ENCODE data around the gene LENG9. TPM values are rescaled to one million over a fixed set of nuclear protein-coding genes. Genes with fewer than 3 reads are reported as not detected.
A peak's percentile ranks its signal among the peaks of the same experiment; 100 is the strongest.

Gene LENG9
- total and polyA plus RNA-seq, 2 of the 13 experiments (the other 11 are each of a cell fraction or from before 2014, with no cell fraction given): 0.75 to 2.9 TPM

DNA sequence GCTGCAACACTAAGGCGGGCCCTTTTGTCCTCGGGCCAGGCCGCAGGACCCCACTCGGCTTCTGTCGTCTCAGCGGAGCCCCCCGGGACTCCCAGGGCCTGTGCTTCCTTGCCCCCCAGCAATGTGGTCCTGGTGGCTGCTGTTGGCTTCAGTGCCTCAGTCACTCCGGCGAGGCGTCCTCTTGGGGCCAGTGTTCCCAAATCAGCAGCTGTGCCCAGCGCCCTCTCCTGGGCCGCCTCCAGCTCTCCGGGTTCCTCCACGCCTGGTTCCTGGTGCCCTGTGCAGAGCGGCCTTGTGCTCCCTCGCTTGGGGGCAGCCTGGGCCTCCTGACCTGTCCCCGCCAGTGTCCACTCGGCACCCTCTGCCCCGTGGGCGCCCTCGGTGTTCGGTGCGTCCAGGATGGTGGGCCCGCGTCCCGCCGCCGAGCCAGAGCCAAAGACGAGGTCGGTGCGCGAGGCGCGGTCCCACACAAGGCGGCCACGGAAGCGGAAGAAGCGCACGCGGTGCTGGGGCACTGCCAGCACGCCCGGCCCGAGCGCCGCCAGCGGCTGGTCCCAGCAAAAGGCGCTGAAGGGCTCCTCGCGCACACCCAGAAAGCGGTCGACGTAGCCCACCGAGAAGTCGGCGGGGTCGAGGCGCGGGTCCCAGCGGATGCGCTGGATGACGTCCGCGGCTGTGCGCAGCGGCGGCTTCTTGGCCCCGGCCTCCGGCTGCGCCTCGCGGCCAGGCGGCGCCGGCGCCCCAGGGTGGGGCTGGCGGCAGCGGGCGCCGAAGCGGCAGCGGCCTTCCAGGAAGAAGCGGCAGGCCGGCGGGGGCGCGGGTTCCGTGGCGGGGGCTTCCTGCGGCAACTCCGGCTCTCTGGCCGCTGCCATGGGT is 685 bp downstream of the LENG9 start (continued):
- TF ChIP-seq RBM22 (optimal IDR thresholded peaks at IDR 0.05; ENCODE audit: low read length) (peak; percentile 72), ZNF180 (CRISPR knock-in tag; IDR thresholded peaks at IDR 0.05; ENCODE audit: borderline replicate concordance, low read depth) (no peak), SRY (CRISPR knock-in tag; IDR thresholded peaks at IDR 0.05) (peak; percentile 40), HOXA3 (CRISPR knock-in tag; IDR thresholded peaks at IDR 0.05) (peak; percentile 21; the same call in 1 of the 2 replicates), ZNF780A (CRISPR knock-in tag; IDR thresholded peaks at IDR 0.05) (no peak), PCBP2 (optimal IDR thresholded peaks at IDR 0.05; ENCODE audit: low read depth, low read length, poor library complexity, severe bottlenecking) (no peak), RXRB (CRISPR knock-in tag; IDR thresholded peaks at IDR 0.05; ENCODE audit: borderline replicate concordance) (no peak), TBX3 (IDR thresholded peaks at IDR 0.05; ENCODE audit: borderline replicate concordance) (no peak), MTA1 (CRISPR knock-in tag; IDR thresholded peaks at IDR 0.05; ENCODE audit: borderline replicate concordance) (no peak), NR2F2 (IDR thresholded peaks at IDR 0.05; ENCODE audit: borderline replicate concordance, low read depth) (no peak), PLRG1 (conservative IDR thresholded peaks at IDR 0.05) (no peak), CREB1 (IDR thresholded peaks at IDR 0.05) (no peak), CREB1 (CRISPR knock-in tag; IDR thresholded peaks at IDR 0.05) (no peak), ZNF547 (CRISPR knock-in tag; IDR thresholded peaks at IDR 0.05) (peak; percentile 89; the same call in 1 of the 2 replicates), ZNF142 (CRISPR knock-in tag; IDR thresholded peaks at IDR 0.05) (no peak; the same call in 1 of the 2 replicates), HDAC2 (CRISPR knock-in tag; IDR thresholded peaks at IDR 0.05) (no peak; the same call in 1 of the 2 replicates), POGZ (CRISPR knock-in tag; IDR thresholded peaks at IDR 0.05) (0 out of 2 replicates have a peak, but pooled peaks have one; percentile 9), POLR2G (IDR thresholded peaks at IDR 0.05; ENCODE audit: low read depth, low read length) (no peak; the same call in none of the 2 replicates), ZNF878 (CRISPR knock-in tag; IDR thresholded peaks at IDR 0.05) (no peak), ZFP37 (CRISPR knock-in tag; IDR thresholded peaks at IDR 0.05; ENCODE audit: borderline replicate concordance) (no peak), ZNF816 (CRISPR knock-in tag; IDR thresholded peaks at IDR 0.05; ENCODE audit: borderline replicate concordance) (no peak)
- TF ChIP-seq, protein P1, sequence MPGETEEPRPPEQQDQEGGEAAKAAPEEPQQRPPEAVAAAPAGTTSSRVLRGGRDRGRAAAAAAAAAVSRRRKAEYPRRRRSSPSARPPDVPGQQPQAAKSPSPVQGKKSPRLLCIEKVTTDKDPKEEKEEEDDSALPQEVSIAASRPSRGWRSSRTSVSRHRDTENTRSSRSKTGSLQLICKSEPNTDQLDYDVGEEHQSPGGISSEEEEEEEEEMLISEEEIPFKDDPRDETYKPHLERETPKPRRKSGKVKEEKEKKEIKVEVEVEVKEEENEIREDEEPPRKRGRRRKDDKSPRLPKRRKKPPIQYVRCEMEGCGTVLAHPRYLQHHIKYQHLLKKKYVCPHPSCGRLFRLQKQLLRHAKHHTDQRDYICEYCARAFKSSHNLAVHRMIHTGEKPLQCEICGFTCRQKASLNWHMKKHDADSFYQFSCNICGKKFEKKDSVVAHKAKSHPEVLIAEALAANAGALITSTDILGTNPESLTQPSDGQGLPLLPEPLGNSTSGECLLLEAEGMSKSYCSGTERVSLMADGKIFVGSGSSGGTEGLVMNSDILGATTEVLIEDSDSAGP (CRISPR knock-in tag; IDR thresholded peaks at IDR 0.05; ENCODE audit: borderline replicate concordance): peak; percentile 85

All from HepG2 (cell line).